HL-60/S4 treated with retinoic acid at 250 ng/mL for 4 days and 3 days (cell line): ENCODE measurements around the gene SYNGR3.

Source experiments
- in situ Hi-C: fragments of 300-500 bp; cut with MboI; formaldehyde crosslinking; loops from 2 replicates; pipeline ENCODE4 v1.7.0; 2022; ENCODE audit warnings: low sequenced_read_pairs

The SYNGR3 gene

DNA sequence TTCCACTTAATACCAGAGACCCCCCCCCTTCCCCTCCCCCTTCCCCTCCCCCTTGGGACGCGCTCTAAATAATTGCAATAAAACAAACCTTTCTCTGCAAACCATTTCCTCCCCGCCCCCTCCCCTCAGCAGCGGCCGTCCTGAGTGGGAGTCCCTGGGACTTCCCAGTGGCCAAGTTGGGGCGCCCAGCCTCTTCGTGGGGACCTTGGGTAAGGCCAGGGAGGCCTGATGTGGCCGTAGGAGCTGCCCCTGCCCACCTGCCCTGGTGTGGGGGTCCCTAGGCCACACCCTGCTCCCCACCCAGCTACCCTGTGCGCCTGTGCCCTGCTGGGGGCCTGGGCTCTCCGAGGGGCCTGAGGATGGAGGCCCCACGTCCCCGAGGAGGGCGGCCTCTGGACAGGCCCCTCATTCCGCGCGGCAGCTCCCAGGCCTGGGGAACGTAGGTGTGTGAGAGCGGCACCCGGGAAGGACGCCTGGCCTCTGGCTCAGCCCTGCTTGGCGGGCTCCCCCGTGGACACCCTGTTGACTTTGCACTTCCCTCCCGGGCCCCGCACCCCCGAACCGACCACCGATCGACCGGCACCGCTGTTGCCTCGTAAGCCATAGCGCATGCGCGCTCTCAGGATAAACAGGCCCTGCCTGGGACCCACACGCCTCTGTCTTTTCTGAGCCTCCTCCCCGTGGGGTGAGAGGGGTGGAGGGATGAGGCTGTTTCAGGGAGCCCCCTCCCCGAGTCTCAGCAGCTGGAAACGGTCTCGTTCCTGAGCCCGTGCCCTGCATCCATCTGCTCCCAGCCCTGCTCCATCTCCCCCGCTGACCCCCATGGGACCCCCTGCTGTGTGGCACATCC is 48.8 kb downstream of the SYNGR3 start:
- in situ Hi-C loops = no loop called here

DNA sequence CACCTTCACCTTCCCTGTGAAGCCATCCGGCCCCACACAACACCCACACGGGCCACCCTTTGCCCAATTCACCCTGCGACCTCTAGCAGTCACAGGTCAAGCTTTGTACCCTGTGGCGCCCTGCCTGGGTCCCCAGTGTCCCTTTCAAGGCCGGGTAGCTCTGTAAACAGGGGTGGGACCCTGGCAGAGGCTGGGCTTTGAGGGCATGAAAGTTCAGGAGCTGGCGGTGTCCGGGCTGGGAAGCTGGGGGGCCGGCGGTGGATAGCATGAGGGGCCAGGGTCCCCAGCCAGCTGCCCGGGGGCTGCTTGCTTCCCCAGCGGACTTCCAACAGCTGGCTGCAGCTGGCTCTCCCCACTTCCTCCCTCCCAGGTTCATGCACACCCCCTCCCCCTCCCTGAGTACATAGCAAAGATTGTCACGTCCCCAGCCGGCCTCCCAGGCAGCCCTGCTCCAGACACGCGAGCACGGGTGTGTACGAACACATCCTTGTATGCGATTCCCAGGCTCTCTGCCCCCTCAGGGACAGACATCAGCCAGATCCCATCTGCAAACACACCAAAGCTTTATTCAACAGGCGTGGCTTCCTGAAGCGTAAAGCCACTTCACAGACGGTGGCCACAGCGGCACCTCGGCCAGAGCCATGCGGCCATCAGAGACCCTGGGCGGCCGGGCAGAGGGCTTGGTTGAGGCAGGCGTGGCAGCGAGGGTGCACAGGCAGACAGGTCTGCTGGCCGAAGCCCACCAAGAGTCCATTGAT is 49.7 kb downstream of the SYNGR3 start:
- in situ Hi-C loops = no loop called here

DNA sequence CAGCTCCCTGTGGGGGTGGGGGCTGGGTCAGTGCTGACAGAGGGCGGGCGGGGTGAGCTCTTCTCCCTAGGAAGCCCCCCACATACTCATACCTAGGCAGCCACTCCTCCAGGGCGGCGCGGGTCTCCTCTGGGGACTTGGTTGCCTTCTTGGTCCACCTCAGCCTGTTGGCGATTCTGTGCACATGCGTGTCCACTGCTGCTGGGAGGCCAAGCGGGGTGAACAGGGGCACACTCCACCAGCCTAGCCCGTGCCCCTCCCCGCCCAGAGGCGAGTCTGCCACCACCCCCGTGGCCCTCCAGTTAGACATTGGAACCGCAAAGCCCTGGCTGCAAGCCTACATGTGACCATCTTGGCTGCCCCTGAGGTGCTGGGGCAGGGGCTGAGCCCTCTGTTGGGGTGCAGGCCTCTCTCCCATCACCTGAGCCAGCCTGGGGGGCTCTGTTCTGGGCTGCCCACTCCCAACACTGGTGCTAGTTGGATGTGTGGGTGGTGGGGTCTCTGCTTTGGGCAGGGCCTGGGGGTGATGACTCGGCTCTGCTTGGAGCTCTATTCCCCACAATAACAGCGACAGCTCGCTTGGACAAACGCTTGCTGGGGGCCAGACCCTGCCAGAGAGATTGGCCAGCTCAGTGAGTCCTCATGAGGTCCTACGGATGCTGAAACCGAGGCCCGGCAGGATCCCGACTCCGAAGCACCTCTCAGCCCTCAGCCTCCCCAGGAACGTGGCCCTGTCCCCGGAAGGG is 50.4 kb downstream of the SYNGR3 start:
- in situ Hi-C loops = no loop called here

DNA sequence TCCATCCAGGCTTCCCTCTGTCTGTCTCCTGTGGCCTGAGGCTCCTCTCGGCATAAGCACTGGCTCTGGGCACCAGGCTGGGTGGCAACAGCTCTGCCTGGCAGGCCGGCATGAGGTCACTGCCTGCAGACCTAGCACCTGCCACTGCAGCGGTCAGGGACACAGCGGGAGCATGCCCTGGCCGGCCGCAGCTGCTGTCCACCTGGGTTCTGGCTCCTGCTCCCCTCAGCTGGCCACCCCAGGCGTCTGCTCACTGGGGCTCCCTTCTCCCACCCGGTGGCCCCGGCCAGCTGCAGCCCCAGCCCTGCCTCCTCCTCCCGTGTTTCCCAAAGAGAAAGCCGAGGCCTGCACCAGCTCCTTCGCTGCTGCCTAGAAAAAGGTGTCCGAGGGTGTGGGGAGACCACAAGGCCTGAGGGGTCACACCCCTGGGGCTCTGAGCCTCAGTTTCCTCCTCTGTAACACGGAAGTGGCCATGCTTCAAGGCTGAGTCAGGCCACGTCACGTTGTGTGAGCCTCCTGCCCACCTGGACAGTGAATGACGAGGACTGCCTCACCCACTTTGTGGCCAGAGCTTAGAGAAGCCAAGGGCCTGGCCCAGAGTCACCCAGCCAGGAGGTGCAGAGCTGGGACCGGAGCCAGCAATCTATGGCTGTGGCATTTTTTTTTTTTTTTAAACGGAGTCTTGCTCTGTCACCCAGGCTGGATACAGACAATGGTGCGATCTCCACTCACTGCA is 51.2 kb downstream of the SYNGR3 start:
- in situ Hi-C loops = no loop called here

DNA sequence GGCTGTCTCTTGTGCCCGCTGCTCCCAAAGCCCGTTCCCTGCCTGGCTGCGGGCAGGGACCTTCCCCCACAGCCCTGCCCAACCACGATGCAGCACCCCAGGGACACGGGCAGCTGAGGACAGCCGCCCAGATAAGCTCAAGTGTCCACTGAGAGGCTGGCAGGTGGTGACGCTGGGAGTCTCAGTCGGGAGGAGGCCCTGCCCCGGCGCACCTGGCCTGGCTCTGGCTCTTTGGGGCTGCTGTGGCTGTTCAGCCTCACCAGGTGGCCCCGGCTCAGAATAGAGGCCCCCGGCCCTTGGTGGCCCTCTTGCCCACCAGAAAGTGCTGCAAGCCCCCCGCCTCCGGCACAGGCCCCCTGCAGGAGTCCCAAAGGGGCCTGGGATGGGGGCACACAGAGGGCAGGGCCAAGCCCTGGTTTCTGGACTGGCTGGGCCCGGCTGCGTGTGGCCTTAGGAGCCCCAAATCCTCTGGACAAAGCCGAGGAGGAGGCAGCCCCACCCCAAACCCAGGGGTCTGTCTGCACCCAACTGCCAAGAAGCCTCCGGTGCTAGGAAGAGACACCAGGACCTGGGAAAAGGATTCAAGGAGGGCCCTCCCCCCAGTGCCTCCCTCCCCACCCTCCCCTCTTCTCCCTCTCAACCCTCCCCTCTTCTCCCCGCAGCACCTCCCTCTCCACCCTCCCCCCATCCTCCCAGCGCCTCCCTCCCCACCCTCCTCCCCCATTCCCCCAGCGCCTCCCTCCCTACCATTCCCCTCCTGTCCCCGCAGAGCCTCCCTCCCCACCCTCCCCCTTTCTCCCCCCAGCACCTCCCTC is 52.6 kb downstream of the SYNGR3 start:
- in situ Hi-C loops = no loop called here

DNA sequence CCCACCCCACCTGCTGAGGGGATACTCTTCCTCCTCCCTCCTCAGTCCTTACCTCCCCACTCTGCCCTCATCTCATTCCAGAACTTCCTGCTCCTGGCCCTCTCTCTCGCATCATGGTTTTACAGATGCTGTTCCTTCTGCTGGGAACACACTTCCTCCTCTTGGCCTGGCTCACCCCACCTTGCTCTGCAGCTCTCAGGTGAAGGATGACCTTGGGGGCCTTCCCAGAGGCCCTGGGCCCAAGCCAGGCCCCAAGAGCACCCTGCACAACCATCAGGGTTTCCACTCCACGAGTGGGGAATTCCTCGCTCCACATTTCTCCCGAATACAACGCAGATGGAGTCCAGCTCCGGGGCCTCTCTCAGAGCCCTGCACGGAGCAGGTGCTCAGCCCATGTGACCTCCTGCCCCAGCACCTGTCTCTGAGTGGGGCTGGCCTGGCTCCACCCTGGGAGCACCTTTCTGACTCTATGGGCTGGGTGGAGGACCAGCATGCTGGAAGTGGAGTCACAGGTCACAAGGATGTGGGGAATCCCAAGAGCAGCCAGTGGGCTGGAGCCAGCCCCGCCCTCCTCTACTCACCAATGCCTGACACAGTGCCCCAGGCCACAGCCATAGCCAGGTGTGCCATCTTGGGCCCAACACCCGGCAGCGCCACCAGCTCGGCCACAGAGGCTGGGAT is 53.4 kb downstream of the SYNGR3 start:
- in situ Hi-C loops = no loop called here
